D721Med (cell line): ENCODE results near the gene CHRM3.
"Not testable (repeated sequence)": the region's sequence is repeated elsewhere in the genome, so short reads cannot be mapped to it uniquely, and the experiment has no call there.

Source experiments
- DNase-seq: peaks from one replicate; pipeline ENCODE4 v3.0.0; 2011; ENCODE audit warnings: low spot score; ENCODE audit not compliant: insufficient read length
- FAIRE-seq: peaks from 2 replicates; lab custom pipeline; 2011; peaks lifted over from hg19 to GRCh38; lab: Jason Lieb, UNC
- CTCF ChIP-seq: IDR thresholded peaks from 2 replicates; pipeline ENCODE4 v1.5.1; 2012; ENCODE audit warnings: mild to moderate bottlenecking, control low read depth; ENCODE audit not compliant: insufficient read depth; ENCODE audit errors: missing control alignments

The CHRM3 gene

DNA sequence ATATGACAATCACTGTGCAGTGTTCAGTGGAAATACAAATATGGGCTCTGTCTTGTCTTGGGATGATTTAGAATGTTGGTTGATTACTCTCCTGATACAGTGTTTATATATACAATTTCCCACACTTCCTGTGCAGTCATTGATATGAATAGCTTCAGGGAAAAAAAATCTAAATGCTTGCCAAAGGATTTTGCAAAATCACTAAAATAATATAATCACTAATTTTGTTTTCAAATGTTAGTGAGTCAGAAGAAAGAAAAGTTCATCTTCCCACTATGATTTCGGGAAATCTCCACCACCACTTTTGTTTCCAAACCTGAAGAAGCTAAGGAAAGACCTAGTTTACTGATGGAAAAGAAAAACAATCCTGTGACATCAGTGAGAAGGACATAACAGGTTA lies 32.1 kb upstream of the CHRM3 start:
- no peak for FAIRE-seq
- no peak for DNase-seq
- TF ChIP-seq CTCF, result no peak

DNA sequence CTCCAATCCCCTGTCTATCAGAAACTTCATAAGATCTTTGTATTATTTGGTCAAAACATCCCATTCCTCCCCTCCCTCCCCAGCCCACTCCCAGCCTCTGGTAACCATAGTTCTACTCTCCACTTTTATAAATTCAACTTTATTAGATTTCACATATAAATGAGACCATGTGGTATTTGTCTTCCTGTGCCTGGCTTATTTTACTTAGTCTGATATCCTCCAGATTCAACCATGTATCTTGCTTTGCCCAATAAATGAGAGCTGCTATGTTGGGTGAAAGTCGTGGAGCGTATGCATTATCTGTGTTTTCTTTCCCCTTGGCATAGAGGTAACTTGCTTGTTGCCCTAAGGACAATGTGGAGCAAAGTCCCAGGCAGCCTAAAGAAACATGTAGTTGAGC lies 28.5 kb upstream of the CHRM3 start:
- DNase-seq, result no peak
- no peak for TF ChIP-seq CTCF
- FAIRE-seq, result no peak

- TF ChIP-seq CTCF, result no peak
- DNase-seq, result no peak
- FAIRE-seq, result no peak
Observed at GRCh38 chr1:239361403-239361802, 25.0 kb upstream of the CHRM3 start.

DNA sequence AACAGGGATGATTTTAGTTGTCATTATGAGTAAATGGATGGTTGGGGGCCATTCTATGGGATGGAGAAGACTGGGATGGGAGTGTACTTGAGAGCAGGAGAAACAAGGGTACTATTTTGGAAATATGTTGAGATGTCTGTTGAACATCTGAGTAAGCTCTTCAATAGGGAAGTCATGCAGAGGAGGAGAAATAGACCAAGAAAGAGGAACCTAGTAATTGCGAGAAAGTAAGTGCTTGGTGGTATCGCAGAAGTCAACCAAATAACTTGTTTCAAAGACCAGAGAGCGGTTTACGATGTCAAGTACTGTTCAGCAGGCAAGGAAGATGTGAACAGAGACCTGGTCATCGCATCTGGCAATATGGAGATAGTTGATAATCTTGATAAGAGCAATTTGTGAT lies 22.4 kb upstream of the CHRM3 start:
- no peak for TF ChIP-seq CTCF
- no peak for DNase-seq
- FAIRE-seq, result no peak

GRCh38 chr1:239367196-239367810 lies 19.1 kb upstream of the CHRM3 start:
- TF ChIP-seq CTCF, result no peak
- no peak for FAIRE-seq
- DNase-seq, result no peak

DNA sequence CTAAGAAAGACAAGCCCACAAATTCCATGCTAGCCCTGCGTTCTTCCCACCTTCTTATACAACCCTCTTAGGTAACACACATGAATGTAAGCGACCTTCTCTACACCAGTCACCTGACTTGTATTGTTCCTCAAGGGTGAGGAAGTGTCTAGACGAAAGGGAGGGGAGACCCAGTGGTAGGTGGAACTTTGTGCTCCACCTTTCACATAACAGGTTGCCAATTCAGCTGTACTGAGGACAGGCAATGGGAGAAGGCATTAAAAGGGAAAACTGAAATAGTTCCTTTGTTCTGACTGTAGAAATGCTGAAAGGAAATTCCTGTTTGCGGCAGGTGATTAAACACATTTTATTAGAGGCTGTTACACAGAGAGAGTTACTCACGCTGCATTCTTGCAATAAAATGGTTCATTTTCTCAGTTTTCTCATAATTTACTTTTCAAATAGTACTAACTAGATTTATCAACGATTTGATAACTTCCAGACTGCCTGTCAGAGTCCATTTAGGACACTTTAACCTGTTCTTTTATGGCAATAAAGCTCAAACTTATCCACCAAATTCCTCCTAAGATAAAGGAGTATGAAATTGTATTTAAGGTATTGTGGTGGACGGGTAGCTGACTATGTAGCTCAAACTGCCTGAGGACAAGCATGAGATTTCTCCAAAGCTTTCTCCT lies 17.8 kb upstream of the CHRM3 start:
- FAIRE-seq (no peak), DNase-seq (no peak)
- no peak for TF ChIP-seq CTCF

- not testable (repeated sequence) for FAIRE-seq, DNase-seq
Observed at GRCh38 chr1:239370869-239371268, 15.5 kb upstream of the CHRM3 start.
